OCI-LY7 (cell line): ENCODE data around the gene REPIN1. TPM values are rescaled to one million over a fixed set of nuclear protein-coding genes. Genes with fewer than 3 reads are reported as not detected.

Source experiments
- BruUV-seq: library from RNA; stranded (reverse); fragments of 400-500 nt; replicated peaks from 2 replicates; lab custom pipeline; 2021; lab: Mats Ljungman, UMichigan
- CTCF ChIA-PET: fragments of 300-600 bp; sonication (Branson Sonifier 250); formaldehyde crosslinking; loops from one replicate; lab custom pipeline; 2022; ENCODE audit warnings: antibody characterized with exemption; ENCODE audit not compliant: unreplicated experiment; lab: Charles Lee
- POLR2A ChIA-PET: fragments of 300-600 bp; sonication (Branson Sonifier 250); formaldehyde crosslinking; loops from one replicate; lab custom pipeline; 2022; ENCODE audit warnings: antibody characterized with exemption; lab: Charles Lee
- DNase-seq: peaks from one replicate; pipeline ENCODE4 v3.0.0-alpha.2; 2015; ENCODE audit warnings: low spot score
- H2AFZ ChIP-seq: fragments of 200-600 bp; sonication (generic), shearing (Covaris generic); 2 replicates; pipeline ENCODE4 v1.6.1; 2014; ENCODE audit warnings: mild to moderate bottlenecking, antibody characterized with exemption, low read length, moderate library complexity
- H3K27ac ChIP-seq: fragments of 200-600 bp; sonication (generic); 2 replicates; pipeline ENCODE4 v1.5.1; 2014; ENCODE audit warnings: mixed run types, low read depth, mild to moderate bottlenecking, moderate library complexity, low read length, inconsistent platforms; ENCODE audit not compliant: poor library complexity, severe bottlenecking
- H3K36me3 ChIP-seq: fragments of 200-600 bp; sonication (generic); 2 replicates; pipeline ENCODE4 v1.6.1; 2014; ENCODE audit warnings: mild to moderate bottlenecking, antibody characterized with exemption, low read length, moderate library complexity, mixed read lengths; ENCODE audit not compliant: insufficient read depth
- H3K4me1 ChIP-seq: fragments of 200-600 bp; sonication (generic); 2 replicates; pipeline ENCODE4 v1.5.1; 2014; ENCODE audit warnings: mild to moderate bottlenecking, low read length; ENCODE audit not compliant: insufficient read depth, poor library complexity, severe bottlenecking
- H3K4me2 ChIP-seq: fragments of 200-600 bp; sonication (generic); 2 replicates; pipeline ENCODE4 v1.6.1; 2014; ENCODE audit warnings: mild to moderate bottlenecking, low read length
- H3K4me3 ChIP-seq: fragments of 200-600 bp; sonication (generic); 2 replicates; pipeline ENCODE4 v1.5.1; 2014; ENCODE audit warnings: mild to moderate bottlenecking, low read depth, low read length; ENCODE audit not compliant: poor library complexity, severe bottlenecking
- H3K79me2 ChIP-seq: fragments of 200-600 bp; sonication (generic); 2 replicates; pipeline ENCODE4 v1.6.1; 2016; ENCODE audit warnings: low read depth, mild to moderate bottlenecking, low read length, moderate library complexity, mixed read lengths; ENCODE audit not compliant: insufficient read depth
- H3K9me2 ChIP-seq: fragments of 200-600 bp; sonication (generic); 2 replicates; pipeline ENCODE4 v1.6.1; 2016; ENCODE audit warnings: mild to moderate bottlenecking, low read length, mixed read lengths; ENCODE audit not compliant: insufficient read depth
- H3K9me3 ChIP-seq: fragments of 200-600 bp; sonication (generic); 2 replicates; pipeline ENCODE4 v1.6.1; 2014; ENCODE audit warnings: mild to moderate bottlenecking, mixed run types, low read length, mixed read lengths
- H4K20me1 ChIP-seq: fragments of 200-600 bp; sonication (generic); 2 replicates; pipeline ENCODE4 v1.6.1; 2014; ENCODE audit warnings: mild to moderate bottlenecking, antibody characterized with exemption, low read length, moderate library complexity, mixed read lengths; ENCODE audit not compliant: insufficient read depth
- EZH2phosphoT487 ChIP-seq: fragments of 200-600 bp; sonication (generic); IDR thresholded peaks from 2 replicates; pipeline ENCODE4 v1.6.1; 2018; ENCODE audit warnings: low read depth, borderline replicate concordance, mild to moderate bottlenecking, mixed run types, antibody characterized with exemption, low read length, moderate library complexity, mixed read lengths
- intact Hi-C: fragments of 100-400 bp; cut with micrococcal nuclease; formaldehyde crosslinking; loops from one replicate; pipeline ENCODE4 v1.10.0; 2022; ENCODE audit not compliant: unreplicated experiment
- total RNA-seq, 2 experiments: library from RNA; depleted of rRNA in 1 of 2; stranded (reverse); fragments of >200 nt in 1 of 2; shearing (Covaris generic) in 1 of 2; gene quantifications; 2 replicates each; pipeline ENCODE4 v1.2.3, GENCODE V29; 2014 to 2022
- TF ChIP-seq, protein P1 (sequence below): fragments of 200-600 bp; sonication (generic); conservative IDR thresholded peaks from 2 replicates; pipeline ENCODE4 v1.5.1; 2014; ENCODE audit warnings: mild to moderate bottlenecking, antibody characterized with exemption, low read length, moderate library complexity, mixed read lengths

Gene REPIN1
- total RNA-seq, 2 experiments from 2014 or later = 19.0 to 46.2 TPM

- ChIA-PET POLR2A (interaction anchor here (0.7 to 1.2 kb wide), 2 partner anchors 8 to 45 kb away, joined by 3 to 4 read pairs; no protein-coding TSS in a partner anchor), CTCF (interaction anchor here (0.6 kb wide), 1 partner anchor 20 kb away, joined by 10 read pairs; no protein-coding TSS in a partner anchor)
- no TSS peak for BruUV-seq
- no peaks in the 10 kb centered on the region for H4K20me1 ChIP-seq
- intact Hi-C loops = loop anchor here (10.0 kb wide), 1 partner anchor 533 kb away; no protein-coding TSS in a partner anchor
- H3K9me3 ChIP-seq = no peaks in the 10 kb centered on the region
- no peaks in the 10 kb centered on the region for H3K9me2 ChIP-seq
- H3K27ac ChIP-seq = no peak overlapping the region
- no peak overlapping the region for H2AFZ ChIP-seq
- H3K36me3 ChIP-seq = no peaks in the 10 kb centered on the region
- TF ChIP-seq, protein P1, sequence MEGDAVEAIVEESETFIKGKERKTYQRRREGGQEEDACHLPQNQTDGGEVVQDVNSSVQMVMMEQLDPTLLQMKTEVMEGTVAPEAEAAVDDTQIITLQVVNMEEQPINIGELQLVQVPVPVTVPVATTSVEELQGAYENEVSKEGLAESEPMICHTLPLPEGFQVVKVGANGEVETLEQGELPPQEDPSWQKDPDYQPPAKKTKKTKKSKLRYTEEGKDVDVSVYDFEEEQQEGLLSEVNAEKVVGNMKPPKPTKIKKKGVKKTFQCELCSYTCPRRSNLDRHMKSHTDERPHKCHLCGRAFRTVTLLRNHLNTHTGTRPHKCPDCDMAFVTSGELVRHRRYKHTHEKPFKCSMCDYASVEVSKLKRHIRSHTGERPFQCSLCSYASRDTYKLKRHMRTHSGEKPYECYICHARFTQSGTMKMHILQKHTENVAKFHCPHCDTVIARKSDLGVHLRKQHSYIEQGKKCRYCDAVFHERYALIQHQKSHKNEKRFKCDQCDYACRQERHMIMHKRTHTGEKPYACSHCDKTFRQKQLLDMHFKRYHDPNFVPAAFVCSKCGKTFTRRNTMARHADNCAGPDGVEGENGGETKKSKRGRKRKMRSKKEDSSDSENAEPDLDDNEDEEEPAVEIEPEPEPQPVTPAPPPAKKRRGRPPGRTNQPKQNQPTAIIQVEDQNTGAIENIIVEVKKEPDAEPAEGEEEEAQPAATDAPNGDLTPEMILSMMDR = no peak
- no peak for TF ChIP-seq EZH2phosphoT487
- no peak overlapping the region for H3K4me2 ChIP-seq
- H3K4me1 ChIP-seq = peaks cover 40% of the 10 kb centered on the region
- no peak for DNase-seq
- no peak overlapping the region for H3K4me3 ChIP-seq
- no peaks in the 10 kb centered on the region for H3K79me2 ChIP-seq
Measured at GRCh38 chr7:150361807-150362621, 6.6 kb upstream of the REPIN1 start.

DNA sequence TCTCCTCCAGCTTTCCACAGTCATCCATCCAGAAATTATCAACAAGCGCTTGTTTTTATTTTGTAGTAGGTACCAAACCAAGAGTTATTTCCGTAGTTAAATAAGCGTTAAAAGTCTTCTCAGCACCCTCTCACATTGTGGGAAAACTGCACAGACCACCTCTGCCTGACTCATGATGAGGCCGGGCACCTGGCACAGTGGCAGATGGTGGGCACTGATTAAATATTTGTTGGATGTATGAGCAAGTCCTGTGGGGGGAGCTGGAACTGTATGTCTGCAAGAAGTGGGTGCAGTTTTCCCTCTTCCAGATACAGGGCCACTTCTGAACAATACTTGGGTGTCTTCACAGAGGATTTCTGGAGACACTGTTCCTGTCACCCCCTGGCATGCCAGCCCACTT is 5.3 kb upstream of the REPIN1 start:
- POLR2A ChIA-PET = interaction anchor here (1.2 kb wide), 1 partner anchor 44 kb away, joined by 4 read pairs; no protein-coding TSS in a partner anchor

More for the DNA sequence above, 5.3 kb upstream of the REPIN1 start:
- CTCF ChIA-PET = no interaction called here
- Histone ChIP-seq H4K20me1 (no peaks in the 10 kb centered on the region), H3K9me3 (no peaks in the 10 kb centered on the region), H3K4me1 (peaks cover 43% of the 10 kb centered on the region), H3K27ac (no peak overlapping the region), H3K36me3 (no peaks in the 10 kb centered on the region), H3K79me2 (no peaks in the 10 kb centered on the region), H3K9me2 (no peaks in the 10 kb centered on the region), H2AFZ (no peak overlapping the region), H3K4me2 (peak overlapping the region; percentile 53), H3K4me3 (no peak overlapping the region)
- intact Hi-C loops = loop anchor here (10.0 kb wide), 1 partner anchor 531 kb away; no protein-coding TSS in a partner anchor
- no TSS peak for BruUV-seq
- no peak for TF ChIP-seq EZH2phosphoT487
- TF ChIP-seq, protein P1 = no peak
- DNase-seq = no peak
